Upper lobe of left lung (tissue), 4 donors: ENCODE data around the gene HIGD1A.

ENCODE experiments used
- CTCF ChIP-seq, 6 experiments: fragments of 450-650 bp in 4 of 6; fragments of 200-600 bp in 2 of 6; sonication (generic) in 2 of 6; IDR thresholded peaks; one replicate each; pipeline ENCODE4 v1.5.1; 2016 to 2019; ENCODE audit warnings: antibody characterized with exemption in 6 of 6
- EP300 ChIP-seq, 4 donors: sonication (generic); formaldehyde crosslinking; IDR thresholded peaks; one replicate each; pipeline ENCODE4 v1.5.1; 2017; ENCODE audit warnings: antibody characterized with exemption in 4 of 4, control low read depth in 2 of 4
- POLR2A ChIP-seq, 4 donors: fragments of 450-650 bp; IDR thresholded peaks; one replicate each; pipeline ENCODE4 v1.5.1; 2016 to 2017; ENCODE audit warnings: antibody characterized with exemption in 4 of 4, mild to moderate bottlenecking in 2 of 4

- TF ChIP-seq POLR2A (IDR thresholded peaks at IDR 0.05) = no peak
- no peak for TF ChIP-seq CTCF (IDR thresholded peaks at IDR 0.05)
- TF ChIP-seq EP300 (IDR thresholded peaks at IDR 0.05) = no peak
Measured at GRCh38 chr3:42801048-42801620, 3.2 kb downstream of the HIGD1A start.
